OCI-LY7 (cell line): ENCODE measurements around the gene ANAPC10. TPM values are rescaled to one million over a fixed set of nuclear protein-coding genes. Genes with fewer than 3 reads are reported as not detected.
A peak's percentile ranks its signal among the peaks of the same experiment; 100 is the strongest.

Experiments used
- BruUV-seq: library from RNA; stranded (reverse); fragments of 400-500 nt; replicated peaks from 2 replicates; lab custom pipeline; 2021; lab: Mats Ljungman, UMichigan
- CTCF ChIA-PET: fragments of 300-600 bp; sonication (Branson Sonifier 250); formaldehyde crosslinking; loops from one replicate; lab custom pipeline; 2022; ENCODE audit warnings: antibody characterized with exemption; ENCODE audit not compliant: unreplicated experiment; lab: Charles Lee
- POLR2A ChIA-PET: fragments of 300-600 bp; sonication (Branson Sonifier 250); formaldehyde crosslinking; loops from one replicate; lab custom pipeline; 2022; ENCODE audit warnings: antibody characterized with exemption; lab: Charles Lee
- DNase-seq: peaks from one replicate; pipeline ENCODE4 v3.0.0-alpha.2; 2015; ENCODE audit warnings: low spot score
- H2AFZ ChIP-seq: fragments of 200-600 bp; sonication (generic), shearing (Covaris generic); 2 replicates; pipeline ENCODE4 v1.6.1; 2014; ENCODE audit warnings: mild to moderate bottlenecking, antibody characterized with exemption, low read length, moderate library complexity
- H3K27ac ChIP-seq: fragments of 200-600 bp; sonication (generic); 2 replicates; pipeline ENCODE4 v1.5.1; 2014; ENCODE audit warnings: mixed run types, low read depth, mild to moderate bottlenecking, moderate library complexity, low read length, inconsistent platforms; ENCODE audit not compliant: poor library complexity, severe bottlenecking
- H3K36me3 ChIP-seq: fragments of 200-600 bp; sonication (generic); 2 replicates; pipeline ENCODE4 v1.6.1; 2014; ENCODE audit warnings: mild to moderate bottlenecking, antibody characterized with exemption, low read length, moderate library complexity, mixed read lengths; ENCODE audit not compliant: insufficient read depth
- H3K4me1 ChIP-seq: fragments of 200-600 bp; sonication (generic); 2 replicates; pipeline ENCODE4 v1.5.1; 2014; ENCODE audit warnings: mild to moderate bottlenecking, low read length; ENCODE audit not compliant: insufficient read depth, poor library complexity, severe bottlenecking
- H3K4me2 ChIP-seq: fragments of 200-600 bp; sonication (generic); 2 replicates; pipeline ENCODE4 v1.6.1; 2014; ENCODE audit warnings: mild to moderate bottlenecking, low read length
- H3K4me3 ChIP-seq: fragments of 200-600 bp; sonication (generic); 2 replicates; pipeline ENCODE4 v1.5.1; 2014; ENCODE audit warnings: mild to moderate bottlenecking, low read depth, low read length; ENCODE audit not compliant: poor library complexity, severe bottlenecking
- H3K79me2 ChIP-seq: fragments of 200-600 bp; sonication (generic); 2 replicates; pipeline ENCODE4 v1.6.1; 2016; ENCODE audit warnings: low read depth, mild to moderate bottlenecking, low read length, moderate library complexity, mixed read lengths; ENCODE audit not compliant: insufficient read depth
- H3K9me2 ChIP-seq: fragments of 200-600 bp; sonication (generic); 2 replicates; pipeline ENCODE4 v1.6.1; 2016; ENCODE audit warnings: mild to moderate bottlenecking, low read length, mixed read lengths; ENCODE audit not compliant: insufficient read depth
- H3K9me3 ChIP-seq: fragments of 200-600 bp; sonication (generic); 2 replicates; pipeline ENCODE4 v1.6.1; 2014; ENCODE audit warnings: mild to moderate bottlenecking, mixed run types, low read length, mixed read lengths
- H4K20me1 ChIP-seq: fragments of 200-600 bp; sonication (generic); 2 replicates; pipeline ENCODE4 v1.6.1; 2014; ENCODE audit warnings: mild to moderate bottlenecking, antibody characterized with exemption, low read length, moderate library complexity, mixed read lengths; ENCODE audit not compliant: insufficient read depth
- CTCF ChIP-seq: fragments of 200-600 bp; sonication (generic); conservative IDR thresholded peaks from 2 replicates; pipeline ENCODE4 v1.5.1; 2014; ENCODE audit warnings: mild to moderate bottlenecking, antibody characterized with exemption, low read length, moderate library complexity, mixed read lengths
- EZH2phosphoT487 ChIP-seq: fragments of 200-600 bp; sonication (generic); IDR thresholded peaks from 2 replicates; pipeline ENCODE4 v1.6.1; 2018; ENCODE audit warnings: low read depth, borderline replicate concordance, mild to moderate bottlenecking, mixed run types, antibody characterized with exemption, low read length, moderate library complexity, mixed read lengths
- intact Hi-C: fragments of 100-400 bp; cut with micrococcal nuclease; formaldehyde crosslinking; loops from one replicate; pipeline ENCODE4 v1.10.0; 2022; ENCODE audit not compliant: unreplicated experiment
- total RNA-seq, 2 experiments: library from RNA; depleted of rRNA in 1 of 2; stranded (reverse); fragments of >200 nt in 1 of 2; shearing (Covaris generic) in 1 of 2; gene quantifications; 2 replicates each; pipeline ENCODE4 v1.2.3, GENCODE V29; 2014 to 2022

The ANAPC10 gene
- total RNA-seq, 2 experiments from 2014 or later, result 31.6 to 34.1 TPM

GRCh38 chr4:145132511-145133098 lies 34.6 kb upstream of the ANAPC10 start:
- H3K36me3 ChIP-seq, result peaks cover 89% of the 10 kb centered on the region
- H3K27ac ChIP-seq, result no peak overlapping the region
- ChIA-PET POLR2A (interaction anchor here (1.8 kb wide), 1 partner anchor 9 kb away, joined by 7 read pairs; no protein-coding TSS in a partner anchor), CTCF (no interaction called here)
- H3K4me1 ChIP-seq, result peaks cover 9% of the 10 kb centered on the region
- intact Hi-C loops, result no loop called here
- H3K4me3 ChIP-seq, result no peak overlapping the region
- no TSS peak for BruUV-seq
- H4K20me1 ChIP-seq, result no peaks in the 10 kb centered on the region
- H3K9me3 ChIP-seq, result no peaks in the 10 kb centered on the region
- peak; percentile 8 for DNase-seq
- no peak overlapping the region for H2AFZ ChIP-seq
- H3K79me2 ChIP-seq, result no peaks in the 10 kb centered on the region
- no peaks in the 10 kb centered on the region for H3K9me2 ChIP-seq
- TF ChIP-seq CTCF (no peak), EZH2phosphoT487 (no peak)
- no peak overlapping the region for H3K4me2 ChIP-seq

- H2AFZ ChIP-seq, result no peak overlapping the region
- H3K9me3 ChIP-seq, result no peaks in the 10 kb centered on the region
- no peaks in the 10 kb centered on the region for H3K79me2 ChIP-seq
- ChIA-PET CTCF (no interaction called here), POLR2A (interaction anchor here (1.8 kb wide), 1 partner anchor 8 kb away, joined by 7 read pairs; no protein-coding TSS in a partner anchor)
- intact Hi-C loops, result no loop called here
- H3K4me3 ChIP-seq, result no peak overlapping the region
- no peak for TF ChIP-seq EZH2phosphoT487
- TF ChIP-seq CTCF, result no peak
- H3K9me2 ChIP-seq, result no peaks in the 10 kb centered on the region
- DNase-seq, result no peak
- H3K4me2 ChIP-seq, result no peak overlapping the region
- no peaks in the 10 kb centered on the region for H4K20me1 ChIP-seq
- no TSS peak for BruUV-seq
- peaks cover 9% of the 10 kb centered on the region for H3K4me1 ChIP-seq
- peaks cover 90% of the 10 kb centered on the region for H3K36me3 ChIP-seq
- H3K27ac ChIP-seq, result no peak overlapping the region
Measured at GRCh38 chr4:145131848-145132247, 33.9 kb upstream of the ANAPC10 start.

GRCh38 chr4:145130788-145131399 lies 32.9 kb upstream of the ANAPC10 start:
- Histone ChIP-seq H3K4me1 (peaks cover 9% of the 10 kb centered on the region), H3K9me3 (no peaks in the 10 kb centered on the region), H3K4me3 (no peak overlapping the region), H4K20me1 (no peaks in the 10 kb centered on the region), H2AFZ (no peak overlapping the region), H3K36me3 (peaks cover 93% of the 10 kb centered on the region), H3K79me2 (no peaks in the 10 kb centered on the region), H3K4me2 (no peak overlapping the region), H3K9me2 (no peaks in the 10 kb centered on the region), H3K27ac (no peak overlapping the region)
- POLR2A ChIA-PET, result interaction anchor here (0.8 to 1.1 kb wide), 3 partner anchors 15 to 30 kb away, joined by 3 read pairs; no protein-coding TSS in a partner anchor
- TF ChIP-seq CTCF (no peak), EZH2phosphoT487 (no peak)
- DNase-seq, result no peak
- intact Hi-C loops, result no loop called here
- no TSS peak for BruUV-seq
- CTCF ChIA-PET, result no interaction called here
